ENCODE data around the gene SPG11.

DNA sequence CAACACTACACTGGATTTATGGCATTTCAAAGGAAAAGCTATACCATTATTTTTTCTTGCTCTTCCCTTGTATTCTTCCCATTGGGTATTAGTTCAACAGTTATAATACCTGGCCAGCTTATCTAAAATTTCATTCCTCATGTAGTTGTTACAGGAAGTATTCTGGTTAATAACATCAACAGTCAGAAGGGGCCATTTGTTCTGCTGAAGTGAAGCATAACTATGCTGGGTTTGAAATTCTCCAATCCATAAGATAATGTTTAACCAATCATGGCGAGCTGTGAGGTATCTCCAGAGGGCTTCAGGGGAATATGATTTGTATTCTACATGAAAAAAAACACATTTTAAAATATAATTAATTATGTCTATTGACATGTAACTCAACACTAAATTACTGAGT, 43.4 kb downstream of the SPG11 start:
- TF ChIP-seq CEBPZ (IDR thresholded peaks at IDR 0.05; ENCODE audit: low read depth, low read length) (no peak), HDAC2 (IDR thresholded peaks at IDR 0.05) (no peak), E4F1 (IDR thresholded peaks at IDR 0.05; ENCODE audit: borderline replicate concordance, partially characterized antibody) (no peak), SMAD1 (IDR thresholded peaks at IDR 0.05; ENCODE audit: low read depth, partially characterized antibody) (no peak), POLR2A (IDR thresholded peaks at IDR 0.05; ENCODE audit: low read depth, low read length) (no peak), EP300 (IDR thresholded peaks at IDR 0.05; ENCODE audit: borderline replicate concordance in 1 of 2, control insufficient read depth in 1 of 2, low read depth in 2 of 2, low read length in 2 of 2) (no peak), KDM1A (IDR thresholded peaks at IDR 0.05; ENCODE audit: borderline replicate concordance) (no peak), CHD4 (IDR thresholded peaks at IDR 0.05) (no peak), ATF2 (IDR thresholded peaks at IDR 0.05; ENCODE audit: low read length) (no peak), BRCA1 (IDR thresholded peaks at IDR 0.05; ENCODE audit: low read depth, low read length) (no peak), SMARCA5 (IDR thresholded peaks at IDR 0.05) (no peak)
- TF ChIP-seq, protein P1, sequence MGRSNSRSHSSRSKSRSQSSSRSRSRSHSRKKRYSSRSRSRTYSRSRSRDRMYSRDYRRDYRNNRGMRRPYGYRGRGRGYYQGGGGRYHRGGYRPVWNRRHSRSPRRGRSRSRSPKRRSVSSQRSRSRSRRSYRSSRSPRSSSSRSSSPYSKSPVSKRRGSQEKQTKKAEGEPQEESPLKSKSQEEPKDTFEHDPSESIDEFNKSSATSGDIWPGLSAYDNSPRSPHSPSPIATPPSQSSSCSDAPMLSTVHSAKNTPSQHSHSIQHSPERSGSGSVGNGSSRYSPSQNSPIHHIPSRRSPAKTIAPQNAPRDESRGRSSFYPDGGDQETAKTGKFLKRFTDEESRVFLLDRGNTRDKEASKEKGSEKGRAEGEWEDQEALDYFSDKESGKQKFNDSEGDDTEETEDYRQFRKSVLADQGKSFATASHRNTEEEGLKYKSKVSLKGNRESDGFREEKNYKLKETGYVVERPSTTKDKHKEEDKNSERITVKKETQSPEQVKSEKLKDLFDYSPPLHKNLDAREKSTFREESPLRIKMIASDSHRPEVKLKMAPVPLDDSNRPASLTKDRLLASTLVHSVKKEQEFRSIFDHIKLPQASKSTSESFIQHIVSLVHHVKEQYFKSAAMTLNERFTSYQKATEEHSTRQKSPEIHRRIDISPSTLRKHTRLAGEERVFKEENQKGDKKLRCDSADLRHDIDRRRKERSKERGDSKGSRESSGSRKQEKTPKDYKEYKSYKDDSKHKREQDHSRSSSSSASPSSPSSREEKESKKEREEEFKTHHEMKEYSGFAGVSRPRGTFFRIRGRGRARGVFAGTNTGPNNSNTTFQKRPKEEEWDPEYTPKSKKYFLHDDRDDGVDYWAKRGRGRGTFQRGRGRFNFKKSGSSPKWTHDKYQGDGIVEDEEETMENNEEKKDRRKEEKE (IDR thresholded peaks at IDR 0.05): no peak
- TF ChIP-seq, protein P2, sequence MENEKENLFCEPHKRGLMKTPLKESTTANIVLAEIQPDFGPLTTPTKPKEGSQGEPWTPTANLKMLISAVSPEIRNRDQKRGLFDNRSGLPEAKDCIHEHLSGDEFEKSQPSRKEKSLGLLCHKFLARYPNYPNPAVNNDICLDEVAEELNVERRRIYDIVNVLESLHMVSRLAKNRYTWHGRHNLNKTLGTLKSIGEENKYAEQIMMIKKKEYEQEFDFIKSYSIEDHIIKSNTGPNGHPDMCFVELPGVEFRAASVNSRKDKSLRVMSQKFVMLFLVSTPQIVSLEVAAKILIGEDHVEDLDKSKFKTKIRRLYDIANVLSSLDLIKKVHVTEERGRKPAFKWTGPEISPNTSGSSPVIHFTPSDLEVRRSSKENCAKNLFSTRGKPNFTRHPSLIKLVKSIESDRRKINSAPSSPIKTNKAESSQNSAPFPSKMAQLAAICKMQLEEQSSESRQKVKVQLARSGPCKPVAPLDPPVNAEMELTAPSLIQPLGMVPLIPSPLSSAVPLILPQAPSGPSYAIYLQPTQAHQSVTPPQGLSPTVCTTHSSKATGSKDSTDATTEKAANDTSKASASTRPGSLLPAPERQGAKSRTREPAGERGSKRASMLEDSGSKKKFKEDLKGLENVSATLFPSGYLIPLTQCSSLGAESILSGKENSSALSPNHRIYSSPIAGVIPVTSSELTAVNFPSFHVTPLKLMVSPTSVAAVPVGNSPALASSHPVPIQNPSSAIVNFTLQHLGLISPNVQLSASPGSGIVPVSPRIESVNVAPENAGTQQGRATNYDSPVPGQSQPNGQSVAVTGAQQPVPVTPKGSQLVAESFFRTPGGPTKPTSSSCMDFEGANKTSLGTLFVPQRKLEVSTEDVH (IDR thresholded peaks at IDR 0.05; ENCODE audit: low read depth, partially characterized antibody): no peak
- TF ChIP-seq, protein P3, sequence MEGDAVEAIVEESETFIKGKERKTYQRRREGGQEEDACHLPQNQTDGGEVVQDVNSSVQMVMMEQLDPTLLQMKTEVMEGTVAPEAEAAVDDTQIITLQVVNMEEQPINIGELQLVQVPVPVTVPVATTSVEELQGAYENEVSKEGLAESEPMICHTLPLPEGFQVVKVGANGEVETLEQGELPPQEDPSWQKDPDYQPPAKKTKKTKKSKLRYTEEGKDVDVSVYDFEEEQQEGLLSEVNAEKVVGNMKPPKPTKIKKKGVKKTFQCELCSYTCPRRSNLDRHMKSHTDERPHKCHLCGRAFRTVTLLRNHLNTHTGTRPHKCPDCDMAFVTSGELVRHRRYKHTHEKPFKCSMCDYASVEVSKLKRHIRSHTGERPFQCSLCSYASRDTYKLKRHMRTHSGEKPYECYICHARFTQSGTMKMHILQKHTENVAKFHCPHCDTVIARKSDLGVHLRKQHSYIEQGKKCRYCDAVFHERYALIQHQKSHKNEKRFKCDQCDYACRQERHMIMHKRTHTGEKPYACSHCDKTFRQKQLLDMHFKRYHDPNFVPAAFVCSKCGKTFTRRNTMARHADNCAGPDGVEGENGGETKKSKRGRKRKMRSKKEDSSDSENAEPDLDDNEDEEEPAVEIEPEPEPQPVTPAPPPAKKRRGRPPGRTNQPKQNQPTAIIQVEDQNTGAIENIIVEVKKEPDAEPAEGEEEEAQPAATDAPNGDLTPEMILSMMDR (IDR thresholded peaks at IDR 0.05 in 2 of 3, conservative IDR thresholded peaks at IDR 0.05 in 1 of 3; ENCODE audit: control insufficient read depth in 2 of 3, extremely low read depth in 1 of 3, insufficient read depth in 1 of 3, low read depth in 3 of 3, low read length in 3 of 3): no peak
